GM23338 (cell line): ENCODE results near the gene SH3BGRL. TPM values are rescaled to one million over a fixed set of nuclear protein-coding genes. Genes with fewer than 3 reads are reported as not detected.

Experiments
- ATAC-seq: fragments of 200-7000 bp; cut with Tn5 transposase; 3 replicates; pipeline ENCODE4 v1.9.1; 2020
- DNase-seq: peaks from one replicate; pipeline ENCODE4 v3.0.0-alpha.2; 2015; ENCODE audit warnings: low spot score
- H2AFZ ChIP-seq: fragments of 200-600 bp; sonication (generic); 2 replicates; pipeline ENCODE4 v1.8.0; 2016; ENCODE audit warnings: antibody characterized with exemption, mild to moderate bottlenecking, moderate library complexity
- H3F3A ChIP-seq: fragments of 200-600 bp; sonication (generic); replicated peaks from 2 replicates; pipeline ENCODE4 v1.8.0; 2017; ENCODE audit warnings: antibody characterized with exemption, mixed run types, low read depth
- H3K27ac ChIP-seq: fragments of 200-600 bp; sonication (generic); 2 replicates; pipeline ENCODE4 v1.6.1; 2016; ENCODE audit warnings: low read depth
- H3K27me3 ChIP-seq: fragments of 200-600 bp; sonication (generic); 2 replicates; pipeline ENCODE4 v1.8.0; 2016; ENCODE audit warnings: mild to moderate bottlenecking, mixed run types, moderate library complexity; ENCODE audit not compliant: insufficient read depth
- H3K36me3 ChIP-seq: fragments of 200-600 bp; sonication (generic); 2 replicates; pipeline ENCODE4 v1.8.0; 2016; ENCODE audit warnings: mild to moderate bottlenecking; ENCODE audit not compliant: insufficient read depth
- H3K4me1 ChIP-seq: fragments of 200-600 bp; sonication (generic); 2 replicates; pipeline ENCODE4 v1.8.0; 2016; ENCODE audit warnings: mild to moderate bottlenecking, moderate library complexity; ENCODE audit not compliant: insufficient read depth
- H3K4me2 ChIP-seq: fragments of 200-600 bp; sonication (generic); 2 replicates; pipeline ENCODE4 v1.7.1; 2017; ENCODE audit warnings: mixed run types
- H3K4me3 ChIP-seq: fragments of 200-600 bp; sonication (generic); 2 replicates; pipeline ENCODE4 v1.6.1; 2016; ENCODE audit warnings: mixed run types
- H3K79me2 ChIP-seq: fragments of 200-600 bp; sonication (generic); replicated peaks from 2 replicates; pipeline ENCODE4 v1.8.0; 2017; ENCODE audit warnings: mild to moderate bottlenecking; ENCODE audit not compliant: insufficient read depth
- H3K9me2 ChIP-seq: fragments of 200-600 bp; sonication (generic); 2 replicates; pipeline ENCODE4 v1.8.0; 2017; ENCODE audit not compliant: insufficient read depth
- H4K20me1 ChIP-seq: fragments of 200-600 bp; sonication (generic); replicated peaks from 2 replicates; pipeline ENCODE4 v1.8.0; 2017; ENCODE audit warnings: mild to moderate bottlenecking; ENCODE audit not compliant: insufficient read depth
- H3K27ac Mint-ChIP-seq: 2 replicates; pipeline ENCODE4 v1.8.0; 2020; ENCODE audit warnings: inconsistent platforms, mild to moderate bottlenecking, moderate library complexity, mixed read lengths
- H3K27me3 Mint-ChIP-seq: 3 replicates; pipeline ENCODE4 v1.8.0; 2022; ENCODE audit warnings: low read depth, mild to moderate bottlenecking, moderate library complexity, mixed read lengths, inconsistent platforms; ENCODE audit not compliant: insufficient read depth, poor library complexity
- H3K36me3 Mint-ChIP-seq: 3 replicates; pipeline ENCODE4 v1.8.0; 2021; ENCODE audit warnings: low read depth, mild to moderate bottlenecking, inconsistent platforms, moderate library complexity, mixed read lengths
- H3K4me1 Mint-ChIP-seq: 3 replicates; pipeline ENCODE4 v1.8.0; 2020; ENCODE audit warnings: mild to moderate bottlenecking, inconsistent platforms, mixed read lengths
- H3K4me3 Mint-ChIP-seq: 3 replicates; pipeline ENCODE4 v1.8.0; 2021; ENCODE audit warnings: moderate library complexity, mild to moderate bottlenecking, inconsistent platforms, mixed read lengths
- H3K9me3 Mint-ChIP-seq: 3 replicates; pipeline ENCODE4 v1.8.0; 2020; ENCODE audit warnings: moderate library complexity, mild to moderate bottlenecking, inconsistent platforms, mixed read lengths
- CREB1 ChIP-seq: fragments of 250-450 bp; sonication (Bioruptor Pico); IDR thresholded peaks from 2 replicates; pipeline ENCODE4 v1.5.0; 2020; ENCODE audit warnings: low read depth, mild to moderate bottlenecking, moderate library complexity
- ETS1 ChIP-seq: IDR thresholded peaks from 2 replicates; pipeline ENCODE4 v1.6.1; 2016; ENCODE audit warnings: antibody characterized with exemption
- EZH2 ChIP-seq: fragments of 200-600 bp; sonication (generic); IDR thresholded peaks from one replicate; pipeline ENCODE4 v1.8.0; 2017; ENCODE audit warnings: antibody characterized with exemption, mild to moderate bottlenecking, low read depth; ENCODE audit not compliant: unreplicated experiment
- EZH2phosphoT487 ChIP-seq: fragments of 200-600 bp; sonication (generic); IDR thresholded peaks from one replicate; pipeline ENCODE4 v1.8.1; 2018; ENCODE audit warnings: antibody characterized with exemption; ENCODE audit not compliant: unreplicated experiment
- NANOG ChIP-seq: IDR thresholded peaks from 2 replicates; pipeline ENCODE4 v1.6.1; 2016; ENCODE audit warnings: antibody characterized with exemption, borderline replicate concordance
- POLR2AphosphoS5 ChIP-seq: IDR thresholded peaks from 2 replicates; pipeline ENCODE4 v1.6.1; 2016; ENCODE audit warnings: antibody characterized with exemption, low read depth
- REST ChIP-seq: IDR thresholded peaks from one replicate; pipeline ENCODE4 v1.6.1; 2018; ENCODE audit warnings: antibody characterized with exemption; ENCODE audit not compliant: unreplicated experiment
- STAT1 ChIP-seq: IDR thresholded peaks from one replicate; pipeline ENCODE4 v1.6.1; 2016; ENCODE audit warnings: antibody characterized with exemption; ENCODE audit not compliant: unreplicated experiment
- ZNF114 ChIP-seq: fragments of 250-450 bp; sonication (Bioruptor Pico); IDR thresholded peaks from 2 replicates; pipeline ENCODE4 v1.5.0; 2020; ENCODE audit warnings: mild to moderate bottlenecking, moderate library complexity
- ZNF331 ChIP-seq: fragments of 250-450 bp; sonication (Bioruptor Pico); IDR thresholded peaks from 2 replicates; pipeline ENCODE4 v1.5.0; 2020; ENCODE audit warnings: low read depth, mild to moderate bottlenecking, moderate library complexity
- long read RNA-seq: library from polyadenylated mRNA; unstranded; transcript quantifications from one replicate; pipeline ENCODE4 v2.0.0, GENCODE V29; 2020; ENCODE audit not compliant: unreplicated experiment
- polyA plus RNA-seq: library from polyadenylated mRNA; unstranded; fragments of >200 nt; fragmentation: Nextera tagmentation; extraction: Ambion mirVana; gene quantifications from 2 replicates; pipeline ENCODE4 v1.2.1, GENCODE V29; 2016
- total RNA-seq: library from RNA; depleted of rRNA; stranded (reverse); fragments of >200 nt; shearing (Covaris generic); gene quantifications from 2 replicates; pipeline ENCODE4 v1.2.3, GENCODE V29; 2014; rRNA removed

Gene SH3BGRL
- total RNA-seq (54.3 and 60.8 TPM in 2 replicates), polyA plus RNA-seq (52.3 and 61.1 TPM in 2 replicates)
- long read RNA-seq, transcript SH3BGRL-201 (4 exons, 1,923 nt): major isoform, 19 of 22 reads
- long read RNA-seq, partial matches to known transcripts: 1 of 22 reads
- long read RNA-seq, other reads (novel, unspliced or antisense): 1 of 22 reads

GRCh38 chrX:81201671-81202455 lies at the start of gene SH3BGRL, which contains the start of gene HMGN5:
TSS of gene SH3BGRL (plus strand) at chrX:81202102. CDS start at chrX:81202201, 99 bp downstream.
TSS of gene HMGN5 (minus strand) at chrX:81201913. CDS start at chrX:81121549, 80,364 bp downstream.
- Mint-ChIP-seq H3K27ac (peak within 1 kb of the TSS; percentile 97), H3K9me3 (no peaks in the 10 kb centered on the region), H3K36me3 (peaks cover 5% of the 10 kb centered on the region), H3K4me1 (peaks cover 12% of the 10 kb centered on the region; the same call in 2 of the 3 replicates), H3K27me3 (no peaks in the 10 kb centered on the region), H3K4me3 (peak within 1 kb of the TSS; percentile 97)
- Histone ChIP-seq H3K36me3 (no peaks in the 10 kb centered on the region), H3K9me2 (no peaks in the 10 kb centered on the region), H3K27ac (peak within 1 kb of the TSS; percentile 72), H3K4me1 (peaks cover 10% of the 10 kb centered on the region; the same call in 1 of the 2 replicates), H3F3A (no peaks in the 10 kb centered on the region), H4K20me1 (no peaks in the 10 kb centered on the region), H3K4me3 (peak within 1 kb of the TSS; percentile 61), H3K27me3 (no peaks in the 10 kb centered on the region), H3K4me2 (peak within 1 kb of the TSS; percentile 75), H2AFZ (peak within 1 kb of the TSS; percentile 34; the same call in 1 of the 2 replicates), H3K79me2 (peaks cover 40% of the 10 kb centered on the region)
- ATAC-seq: peak; percentile 99
- DNase-seq: peak; percentile 81
- TF ChIP-seq EZH2phosphoT487: no peak
- TF ChIP-seq POLR2AphosphoS5: peak; percentile 39; the same call in 1 of the 2 replicates

GRCh38 chrX:81168391-81168790 lies 33.5 kb upstream of the SH3BGRL start:
- no peak overlapping the region for H3K4me3 ChIP-seq
- H3K27me3 ChIP-seq: no peaks in the 10 kb centered on the region
- no peaks in the 10 kb centered on the region for H3F3A ChIP-seq
- Mint-ChIP-seq H3K4me3 (no peak overlapping the region), H3K27ac (no peak overlapping the region), H3K9me3 (no peaks in the 10 kb centered on the region), H3K4me1 (no peaks in the 10 kb centered on the region), H3K36me3 (no peaks in the 10 kb centered on the region), H3K27me3 (no peaks in the 10 kb centered on the region)
- no peak overlapping the region for H3K27ac ChIP-seq
- H3K4me1 ChIP-seq: no peaks in the 10 kb centered on the region
- no peak overlapping the region for H3K4me2 ChIP-seq
- no peaks in the 10 kb centered on the region for H3K79me2 ChIP-seq
- DNase-seq (no peak), ATAC-seq (no peak)
- H3K9me2 ChIP-seq: no peaks in the 10 kb centered on the region
- no peak overlapping the region for H2AFZ ChIP-seq
- H4K20me1 ChIP-seq: no peaks in the 10 kb centered on the region
- H3K36me3 ChIP-seq: no peaks in the 10 kb centered on the region
- TF ChIP-seq ZNF331 (CRISPR knock-in tag) (no peak), NANOG (no peak), ETS1 (no peak), REST (no peak), EZH2phosphoT487 (no peak), CREB1 (CRISPR knock-in tag) (no peak), EZH2 (no peak), POLR2AphosphoS5 (no peak), STAT1 (no peak), ZNF114 (CRISPR knock-in tag) (no peak)
